Right atrium auricular region (tissue), 2 donors: ENCODE data around the gene MAJIN. TPM values are rescaled to one million over a fixed set of nuclear protein-coding genes. Genes with fewer than 3 reads are reported as not detected.

Source experiments
- DNase-seq: peaks from one replicate; pipeline ENCODE4 v3.0.0-alpha.2; 2019; ENCODE audit warnings: low spot score
- H3K27ac ChIP-seq, 2 donors: fragments of 200-600 bp; sonication (generic); 1 replicate in 1 of 2; 2 replicates in 1 of 2; pipeline ENCODE4 v1.5.1; 2016 to 2019
- H3K27me3 ChIP-seq, 2 donors: fragments of 200-600 bp; sonication (generic); one replicate each; pipeline versions ENCODE4 v1.5.1 to v1.6.0; 2017 to 2019
- H3K36me3 ChIP-seq: fragments of 200-600 bp; sonication (generic); one replicate; pipeline ENCODE4 v1.5.1; 2016
- H3K4me1 ChIP-seq, 2 donors: fragments of 200-600 bp; sonication (generic); one replicate each; pipeline versions ENCODE4 v1.5.1 to v1.6.0; 2017 to 2019
- H3K4me3 ChIP-seq, 2 donors: fragments of 200-600 bp; sonication (generic); 1 replicate in 1 of 2; 2 replicates in 1 of 2; pipeline ENCODE4 v1.5.1; 2017 to 2019; ENCODE audit warnings: mild to moderate bottlenecking in 1 of 2, moderate library complexity in 1 of 2
- H3K9me3 ChIP-seq, 2 donors: fragments of 200-600 bp; sonication (generic); one replicate each; pipeline ENCODE4 v1.5.1; 2019
- total RNA-seq, 2 donors: library from RNA; depleted of rRNA; stranded (reverse); fragments of >200 nt; gene quantifications; one replicate each; pipeline ENCODE4 v1.1.0, GENCODE V29; 2016
- TF ChIP-seq, protein P1 (sequence below), 2 donors: fragments of 200-600 bp; sonication (generic); IDR thresholded peaks; one replicate each; pipeline ENCODE4 v1.5.1; 2019; ENCODE audit warnings: antibody characterized with exemption in 2 of 2

Gene MAJIN
- total RNA-seq, 2 donors from 2014 or later = not detected

DNA sequence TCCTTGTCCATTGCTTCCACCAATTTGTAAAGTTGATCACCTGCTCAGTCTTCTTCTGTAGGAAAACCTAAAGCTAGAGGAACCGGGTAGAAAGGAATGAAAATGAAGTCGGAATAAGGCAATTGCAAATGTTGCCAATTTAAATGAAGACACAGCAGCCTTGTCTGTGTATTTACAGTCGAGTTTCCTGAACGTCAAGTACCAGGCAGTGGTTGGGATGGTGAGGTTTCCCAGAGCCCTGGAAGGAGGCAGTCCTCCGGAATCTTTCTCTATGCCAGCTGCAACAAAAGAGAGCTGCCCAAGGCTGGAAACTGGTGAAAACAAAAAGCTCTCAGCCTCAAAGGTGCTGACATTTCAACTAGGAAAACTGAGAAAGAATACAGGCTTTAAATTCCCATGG lies 17.7 kb downstream of the MAJIN start:
- H3K27me3 ChIP-seq = no peaks in the 10 kb centered on the region
- H3K4me3 ChIP-seq = no peak overlapping the region
- no peaks in the 10 kb centered on the region for H3K4me1 ChIP-seq
- H3K9me3 ChIP-seq = no peaks in the 10 kb centered on the region
- no peak for DNase-seq
- H3K36me3 ChIP-seq = no peaks in the 10 kb centered on the region
- no peak overlapping the region for H3K27ac ChIP-seq
- TF ChIP-seq, protein P1, sequence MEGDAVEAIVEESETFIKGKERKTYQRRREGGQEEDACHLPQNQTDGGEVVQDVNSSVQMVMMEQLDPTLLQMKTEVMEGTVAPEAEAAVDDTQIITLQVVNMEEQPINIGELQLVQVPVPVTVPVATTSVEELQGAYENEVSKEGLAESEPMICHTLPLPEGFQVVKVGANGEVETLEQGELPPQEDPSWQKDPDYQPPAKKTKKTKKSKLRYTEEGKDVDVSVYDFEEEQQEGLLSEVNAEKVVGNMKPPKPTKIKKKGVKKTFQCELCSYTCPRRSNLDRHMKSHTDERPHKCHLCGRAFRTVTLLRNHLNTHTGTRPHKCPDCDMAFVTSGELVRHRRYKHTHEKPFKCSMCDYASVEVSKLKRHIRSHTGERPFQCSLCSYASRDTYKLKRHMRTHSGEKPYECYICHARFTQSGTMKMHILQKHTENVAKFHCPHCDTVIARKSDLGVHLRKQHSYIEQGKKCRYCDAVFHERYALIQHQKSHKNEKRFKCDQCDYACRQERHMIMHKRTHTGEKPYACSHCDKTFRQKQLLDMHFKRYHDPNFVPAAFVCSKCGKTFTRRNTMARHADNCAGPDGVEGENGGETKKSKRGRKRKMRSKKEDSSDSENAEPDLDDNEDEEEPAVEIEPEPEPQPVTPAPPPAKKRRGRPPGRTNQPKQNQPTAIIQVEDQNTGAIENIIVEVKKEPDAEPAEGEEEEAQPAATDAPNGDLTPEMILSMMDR (IDR thresholded peaks at IDR 0.05) = no peak

DNA sequence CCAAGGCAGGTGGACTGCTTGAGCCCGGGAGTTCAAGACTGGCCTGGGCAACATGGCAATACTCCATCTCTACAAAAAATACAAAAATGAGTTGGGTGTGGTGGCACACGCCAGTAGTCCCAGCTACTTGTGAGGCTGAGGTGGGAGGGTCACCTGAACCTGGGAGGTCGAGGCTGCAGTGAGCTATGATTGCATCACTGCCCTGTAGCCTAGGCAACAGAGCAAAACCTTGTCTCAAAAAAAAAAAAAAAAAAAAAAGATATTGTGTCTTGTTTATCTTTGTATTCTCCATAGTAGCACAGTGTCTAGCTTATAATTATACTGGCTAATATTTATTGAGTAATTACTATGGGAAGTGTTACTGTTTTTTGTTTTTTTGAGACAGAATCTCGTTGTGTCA lies 20.4 kb downstream of the MAJIN start:
- no peaks in the 10 kb centered on the region for H3K4me1 ChIP-seq
- TF ChIP-seq, protein P1 (IDR thresholded peaks at IDR 0.05) = no peak
- no peaks in the 10 kb centered on the region for H3K36me3 ChIP-seq
- no peak overlapping the region for H3K4me3 ChIP-seq
- H3K27ac ChIP-seq = no peak overlapping the region
- no peak for DNase-seq
- no peaks in the 10 kb centered on the region for H3K27me3 ChIP-seq
- H3K9me3 ChIP-seq = no peaks in the 10 kb centered on the region

DNA sequence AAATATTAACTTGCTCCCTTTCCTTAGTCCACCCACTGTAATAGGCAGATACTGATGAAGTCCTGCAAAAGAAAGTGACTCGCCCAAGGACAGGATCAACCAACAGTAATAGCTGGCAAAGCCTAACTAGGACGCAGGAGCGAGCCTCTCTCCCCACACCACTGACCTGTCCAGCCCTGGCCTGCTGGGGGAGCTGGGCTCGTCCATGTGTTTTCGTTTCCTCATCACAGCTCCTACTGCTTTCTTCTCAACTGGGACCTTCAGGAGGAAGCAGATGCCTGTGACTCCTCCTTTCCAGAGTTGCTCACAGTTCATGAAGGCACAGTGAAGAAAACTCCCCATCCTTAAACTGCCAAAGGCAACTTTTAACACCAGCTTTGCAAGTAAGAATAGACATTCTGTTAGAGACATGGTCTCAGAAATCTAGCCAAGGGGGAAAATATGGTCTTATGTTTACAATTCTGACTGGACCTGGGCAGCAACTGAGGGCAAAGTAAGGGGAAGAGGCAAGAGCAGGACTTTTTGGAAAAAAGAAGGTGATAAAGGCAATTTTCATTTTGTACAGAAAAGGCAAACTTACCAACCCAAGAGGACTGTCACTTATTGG lies 24.6 kb downstream of the MAJIN start:
- H3K36me3 ChIP-seq = no peaks in the 10 kb centered on the region
- H3K27me3 ChIP-seq = no peaks in the 10 kb centered on the region
- H3K4me1 ChIP-seq = no peaks in the 10 kb centered on the region
- no peak overlapping the region for H3K27ac ChIP-seq
- TF ChIP-seq, protein P1 (IDR thresholded peaks at IDR 0.05) = no peak
- H3K4me3 ChIP-seq = no peak overlapping the region
- no peak for DNase-seq
- no peaks in the 10 kb centered on the region for H3K9me3 ChIP-seq

DNA sequence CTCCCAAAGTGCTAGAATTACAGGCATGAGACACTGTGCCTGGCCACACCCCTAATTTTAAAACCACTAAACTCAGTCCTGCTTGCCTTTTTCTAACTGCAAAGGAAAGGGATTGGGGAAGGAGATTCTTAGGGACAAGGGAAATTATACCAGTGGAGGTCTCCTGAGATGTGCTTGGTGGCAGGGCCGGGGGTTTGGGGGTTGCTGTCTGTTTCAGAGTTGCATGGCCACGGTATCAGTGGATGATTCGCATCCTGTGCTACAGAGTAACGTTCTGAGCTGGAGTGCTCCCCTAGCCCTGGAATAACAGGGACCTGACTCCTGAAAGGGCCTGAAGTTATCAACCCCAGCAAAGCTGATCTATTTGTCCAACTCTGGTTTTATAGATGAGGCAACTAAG lies 35.4 kb downstream of the MAJIN start:
- DNase-seq = no peak
- peaks cover 29% of the 10 kb centered on the region for H3K36me3 ChIP-seq
- no peak overlapping the region for H3K27ac ChIP-seq
- TF ChIP-seq, protein P1 (IDR thresholded peaks at IDR 0.05) = no peak
- H3K9me3 ChIP-seq = no peaks in the 10 kb centered on the region
- no peak overlapping the region for H3K4me3 ChIP-seq
- H3K4me1 ChIP-seq = no peaks in the 10 kb centered on the region
- no peaks in the 10 kb centered on the region for H3K27me3 ChIP-seq

DNA sequence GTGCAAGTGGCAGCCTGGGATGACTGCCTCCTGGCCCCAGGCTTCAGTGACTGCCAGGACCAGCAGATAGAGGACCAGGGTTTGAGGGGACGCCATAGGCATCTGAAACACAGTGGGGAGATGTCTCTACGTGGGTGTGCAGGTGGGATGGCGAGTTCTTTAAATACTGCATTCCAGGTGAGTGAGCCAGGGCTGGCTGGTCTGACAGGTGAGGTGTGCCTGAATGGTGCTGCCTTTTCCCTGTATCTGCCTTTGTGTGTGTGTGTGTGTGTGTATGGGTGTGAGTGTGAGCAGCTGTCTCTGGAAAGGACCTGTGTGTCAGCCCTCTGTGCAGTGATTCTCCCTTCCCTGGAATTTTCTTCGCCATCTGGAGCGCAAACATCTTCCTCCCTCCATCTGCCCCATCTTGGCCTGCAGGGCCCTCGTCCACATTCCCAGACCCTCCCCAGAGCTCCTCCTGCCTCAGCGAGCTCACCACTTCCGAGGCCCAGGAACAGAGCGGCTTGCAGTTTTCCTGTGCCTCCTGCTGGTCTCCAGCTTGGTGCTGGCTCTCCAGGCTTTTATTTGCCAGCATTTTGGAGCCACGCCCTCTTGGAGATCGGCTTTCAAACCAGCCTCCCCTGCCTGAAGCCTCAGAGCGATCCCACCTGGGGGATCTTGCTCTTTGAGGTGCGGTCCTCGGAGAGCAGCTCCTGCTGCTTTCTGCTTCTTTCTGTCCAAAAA lies 36.4 kb downstream of the MAJIN start, which contains the start of gene GPHA2:
GPHA2 (minus strand) TSS at position 535 of the 723 bp plus-strand sequence; CDS start at position 102, 433 bp downstream.
- H3K36me3 ChIP-seq = peaks cover 39% of the 10 kb centered on the region
- no peak for DNase-seq
- H3K4me3 ChIP-seq = no peak within 1 kb of the TSS
- TF ChIP-seq, protein P1 (IDR thresholded peaks at IDR 0.05) = no peak
- H3K27me3 ChIP-seq = no peaks in the 10 kb centered on the region
- H3K9me3 ChIP-seq = no peaks in the 10 kb centered on the region
- no peak within 1 kb of the TSS for H3K27ac ChIP-seq
- H3K4me1 ChIP-seq = no peaks in the 10 kb centered on the region
